ENCODE results near the gene MSI2.
A peak's percentile ranks its signal among the peaks of the same experiment; 100 is the strongest.

MSI2 gene

GRCh38 chr17:57595947-57596695 is 339.8 kb downstream of the MSI2 start:
- no peak for DNase-seq (ENCODE audit: low read depth in 3 of 3)

GRCh38 chr17:57597101-57597500 is 340.8 kb downstream of the MSI2 start:
- no peak for DNase-seq (ENCODE audit: low read depth in 3 of 3)

- DNase-seq (ENCODE audit: low read depth in 3 of 3): peak in 1 of 3 donors; percentile 46
Observed at GRCh38 chr17:57597531-57598453, 341.5 kb downstream of the MSI2 start.

- no peak for DNase-seq (ENCODE audit: low read depth in 3 of 3)
Observed at GRCh38 chr17:57599271-57600045, 343.1 kb downstream of the MSI2 start.

- no peak for DNase-seq (ENCODE audit: low read depth in 3 of 3)
Observed at GRCh38 chr17:57600074-57600473, 343.8 kb downstream of the MSI2 start.

- DNase-seq (ENCODE audit: low read depth in 3 of 3): no peak
Observed at GRCh38 chr17:57601143-57601735, 344.9 kb downstream of the MSI2 start.

- DNase-seq (ENCODE audit: low read depth in 3 of 3): no peak
Observed at GRCh38 chr17:57602896-57603295, 346.6 kb downstream of the MSI2 start.

- DNase-seq (ENCODE audit: low read depth in 3 of 3): no peak
Observed at GRCh38 chr17:57603546-57603945, 347.2 kb downstream of the MSI2 start.

- DNase-seq (ENCODE audit: low read depth in 3 of 3): peak; percentile 39 to 58 (median 53)
Observed at GRCh38 chr17:57603978-57604377, 347.7 kb downstream of the MSI2 start.

GRCh38 chr17:57604771-57605674 is 348.7 kb downstream of the MSI2 start:
- DNase-seq (ENCODE audit: low read depth in 3 of 3): no peak

- no peak for DNase-seq (ENCODE audit: low read depth in 3 of 3)
Observed at GRCh38 chr17:57605675-57606105, 349.4 kb downstream of the MSI2 start.

- DNase-seq (ENCODE audit: low read depth in 3 of 3): no peak
Observed at GRCh38 chr17:57606111-57606875, 350.0 kb downstream of the MSI2 start.

GRCh38 chr17:57607553-57608120 is 351.3 kb downstream of the MSI2 start:
- DNase-seq (ENCODE audit: low read depth in 3 of 3): no peak

GRCh38 chr17:57608369-57609124 is 352.2 kb downstream of the MSI2 start:
- no peak for DNase-seq (ENCODE audit: low read depth in 3 of 3)

- no peak for DNase-seq (ENCODE audit: low read depth in 3 of 3)
Observed at GRCh38 chr17:57609125-57609877, 353.0 kb downstream of the MSI2 start.

- DNase-seq (ENCODE audit: low read depth in 3 of 3): no peak
Observed at GRCh38 chr17:57609878-57610270, 353.6 kb downstream of the MSI2 start.

GRCh38 chr17:57612202-57613071 is 356.1 kb downstream of the MSI2 start:
- DNase-seq (ENCODE audit: low read depth in 3 of 3): no peak
